SU-DHL-6 (cell line): ENCODE results near the gene COL10A1.

ENCODE experiments used
- H2AFZ ChIP-seq: fragments of 200-600 bp; sonication (generic); 2 replicates; pipeline ENCODE4 v1.6.1; 2014; ENCODE audit warnings: low read depth, mild to moderate bottlenecking, moderate library complexity, mixed read lengths, antibody characterized with exemption, low read length; ENCODE audit not compliant: severe bottlenecking
- H3F3A ChIP-seq: fragments of 200-600 bp; shearing (Covaris generic); 2 replicates; pipeline ENCODE4 v1.6.0; 2016; ENCODE audit warnings: antibody characterized with exemption, mild to moderate bottlenecking; ENCODE audit not compliant: insufficient read depth
- H3K27ac ChIP-seq: fragments of 200-600 bp; sonication (generic); 2 replicates; pipeline ENCODE4 v1.5.1; 2016; ENCODE audit warnings: low read depth, mild to moderate bottlenecking, low read length, moderate library complexity, mixed read lengths
- H3K27me3 ChIP-seq: fragments of 200-600 bp; sonication (generic), shearing (Covaris generic); 2 replicates; pipeline ENCODE4 v1.6.0; 2014; ENCODE audit warnings: mild to moderate bottlenecking, low read length
- H3K36me3 ChIP-seq: fragments of 200-600 bp; sonication (generic); 2 replicates; pipeline ENCODE4 v1.6.1; 2014; ENCODE audit warnings: mild to moderate bottlenecking, low read length, mixed read lengths
- H3K4me2 ChIP-seq: fragments of 300-600, 200-600 bp; shearing (Covaris generic), sonication (generic); 2 replicates; pipeline ENCODE4 v1.6.0; 2014; ENCODE audit warnings: low read length, low read depth, mild to moderate bottlenecking; ENCODE audit not compliant: poor library complexity, severe bottlenecking
- H3K4me3 ChIP-seq: fragments of 200-600 bp; sonication (generic); 2 replicates; pipeline ENCODE4 v1.5.1; 2014; ENCODE audit warnings: antibody characterized with exemption, low read length, mild to moderate bottlenecking, mixed read lengths; ENCODE audit not compliant: insufficient read depth, poor library complexity, severe bottlenecking
- H3K79me2 ChIP-seq: fragments of 200-600 bp; sonication (generic); 2 replicates; pipeline ENCODE4 v1.6.1; 2014; ENCODE audit warnings: mild to moderate bottlenecking, low read length, moderate library complexity; ENCODE audit not compliant: insufficient read depth
- H3K9ac ChIP-seq: fragments of 200-600 bp; sonication (generic); 2 replicates; pipeline ENCODE4 v1.7.0; 2014; ENCODE audit warnings: mild to moderate bottlenecking, low read length
- H3K9me2 ChIP-seq: fragments of 200-600 bp; sonication (generic); replicated peaks from 2 replicates; pipeline ENCODE4 v1.6.1; 2014; ENCODE audit warnings: low read length; ENCODE audit not compliant: insufficient read depth
- H3K9me3 ChIP-seq: fragments of 200-600 bp; sonication (generic); 2 replicates; pipeline ENCODE4 v1.6.1; 2014; ENCODE audit warnings: low read length, mixed read lengths; ENCODE audit not compliant: insufficient read depth
- H4K20me1 ChIP-seq: fragments of 200-600 bp; sonication (generic); 2 replicates; pipeline ENCODE4 v1.6.1; 2014; ENCODE audit warnings: low read depth, mild to moderate bottlenecking, antibody characterized with exemption, low read length, moderate library complexity, mixed read lengths
- CTCF ChIP-seq: fragments of 200-600 bp; sonication (generic); IDR thresholded peaks from one replicate; pipeline ENCODE4 v1.5.1; 2017; ENCODE audit warnings: antibody characterized with exemption, mild to moderate bottlenecking, low read length, moderate library complexity; ENCODE audit not compliant: insufficient read depth, poor library complexity, severe bottlenecking
- EZH2phosphoT487 ChIP-seq: fragments of 200-600 bp; sonication (generic), shearing (Covaris generic); conservative IDR thresholded peaks from 2 replicates; pipeline ENCODE4 v1.6.1; 2018; ENCODE audit warnings: mild to moderate bottlenecking, antibody characterized with exemption, low read length, moderate library complexity, mixed read lengths

COL10A1 gene

GRCh38 chr6:116136373-116136772 is 10.4 kb upstream of the COL10A1 start:
- no peaks in the 10 kb centered on the region for H3F3A ChIP-seq
- no peak overlapping the region for H3K27ac ChIP-seq
- H3K9me2 ChIP-seq, result no peaks in the 10 kb centered on the region
- no peak overlapping the region for H3K9ac ChIP-seq
- no peak for TF ChIP-seq EZH2phosphoT487
- no peak for TF ChIP-seq CTCF
- no peak overlapping the region for H2AFZ ChIP-seq
- no peak overlapping the region for H3K4me3 ChIP-seq
- no peaks in the 10 kb centered on the region for H3K9me3 ChIP-seq
- no peaks in the 10 kb centered on the region for H3K79me2 ChIP-seq
- H3K27me3 ChIP-seq, result no peaks in the 10 kb centered on the region
- H3K4me2 ChIP-seq, result no peak overlapping the region
- no peaks in the 10 kb centered on the region for H3K36me3 ChIP-seq
- H4K20me1 ChIP-seq, result no peaks in the 10 kb centered on the region

GRCh38 chr6:116133453-116133852 is 7.5 kb upstream of the COL10A1 start:
- Histone ChIP-seq H3K4me2 (no peak overlapping the region), H3K9ac (no peak overlapping the region), H3K9me2 (no peaks in the 10 kb centered on the region), H3K36me3 (no peaks in the 10 kb centered on the region), H3K27me3 (no peaks in the 10 kb centered on the region), H3K9me3 (no peaks in the 10 kb centered on the region), H3F3A (no peaks in the 10 kb centered on the region), H2AFZ (no peak overlapping the region), H3K79me2 (no peaks in the 10 kb centered on the region), H3K27ac (no peak overlapping the region), H4K20me1 (no peaks in the 10 kb centered on the region), H3K4me3 (no peak overlapping the region)
- TF ChIP-seq CTCF (no peak), EZH2phosphoT487 (no peak)

- Histone ChIP-seq H3K9me2 (no peaks in the 10 kb centered on the region), H3K4me3 (no peak overlapping the region), H3F3A (no peaks in the 10 kb centered on the region), H3K36me3 (no peaks in the 10 kb centered on the region), H3K79me2 (no peaks in the 10 kb centered on the region), H2AFZ (no peak overlapping the region), H3K9me3 (no peaks in the 10 kb centered on the region), H3K27me3 (no peaks in the 10 kb centered on the region), H3K27ac (no peak overlapping the region), H4K20me1 (no peaks in the 10 kb centered on the region), H3K9ac (no peak overlapping the region), H3K4me2 (no peak overlapping the region)
- TF ChIP-seq EZH2phosphoT487 (no peak), CTCF (no peak)
These were observed 2.0 kb upstream of the COL10A1 start for GRCh38 chr6:116127771-116128493.
